Urinary bladder (tissue), 4 donors: ENCODE measurements around the gene SCAF11. TPM values are rescaled to one million over a fixed set of nuclear protein-coding genes. Genes with fewer than 3 reads are reported as not detected.

Source experiments
- DNase-seq: peaks from one replicate; pipeline ENCODE4 v3.0.0-alpha.2; 2015; ENCODE audit errors: extremely low spot score
- H3K27ac ChIP-seq: one replicate; pipeline ENCODE4 v1.5.1; 2013; ENCODE audit warnings: low read depth, mild to moderate bottlenecking, moderate library complexity
- H3K36me3 ChIP-seq: one replicate; pipeline ENCODE4 v1.6.1; 2013; ENCODE audit warnings: mild to moderate bottlenecking, moderate library complexity; ENCODE audit not compliant: insufficient read depth
- H3K4me1 ChIP-seq: one replicate; pipeline ENCODE4 v1.6.1; 2013; ENCODE audit warnings: mild to moderate bottlenecking, moderate library complexity; ENCODE audit not compliant: insufficient read depth
- H3K4me3 ChIP-seq: one replicate; pipeline ENCODE4 v1.5.1; 2013; ENCODE audit warnings: low read depth, low read length
- WGBS: extraction: QIAGEN DNeasy Blood & Tissue Kit; methylation state at CpG from one replicate; pipeline ENCODE4 v1.1.7; 2013; 5-methylcytosine and 5-hydroxymethylcytosine counted together
- polyA plus RNA-seq: library from polyadenylated mRNA; stranded (reverse); fragments of 200-250 nt; gene quantifications from one replicate; pipeline ENCODE4 v1.2.3, GENCODE V29; 2013
- total RNA-seq: library from RNA; depleted of rRNA; stranded (reverse); fragments of >200 nt; gene quantifications from one replicate; pipeline ENCODE4 v1.2.3, GENCODE V29; 2014
- donor health status: healthy with polysubstance abuse.
- donor health status: healthy.

Gene SCAF11
- total and polyA plus RNA-seq, 2 donors, result 31.6 to 214 TPM

GRCh38 chr12:45915405-45915804, 75.0 kb downstream of the SCAF11 start:
- Histone ChIP-seq H3K4me3 (no peak overlapping the region), H3K27ac (no peak overlapping the region), H3K36me3 (peaks cover 2% of the 10 kb centered on the region), H3K4me1 (no peaks in the 10 kb centered on the region)
- WGBS, result 82% methylated on average over 2 of the region's 2 CpGs
- DNase-seq, result no peak

GRCh38 chr12:45914090-45914489, 76.3 kb downstream of the SCAF11 start:
- H3K27ac ChIP-seq, result no peak overlapping the region
- H3K4me3 ChIP-seq, result no peak overlapping the region
- H3K4me1 ChIP-seq, result no peaks in the 10 kb centered on the region
- WGBS, result 52% methylated on average over 1 of the region's 1 CpG
- DNase-seq, result no peak
- H3K36me3 ChIP-seq, result peaks cover 2% of the 10 kb centered on the region

DNA sequence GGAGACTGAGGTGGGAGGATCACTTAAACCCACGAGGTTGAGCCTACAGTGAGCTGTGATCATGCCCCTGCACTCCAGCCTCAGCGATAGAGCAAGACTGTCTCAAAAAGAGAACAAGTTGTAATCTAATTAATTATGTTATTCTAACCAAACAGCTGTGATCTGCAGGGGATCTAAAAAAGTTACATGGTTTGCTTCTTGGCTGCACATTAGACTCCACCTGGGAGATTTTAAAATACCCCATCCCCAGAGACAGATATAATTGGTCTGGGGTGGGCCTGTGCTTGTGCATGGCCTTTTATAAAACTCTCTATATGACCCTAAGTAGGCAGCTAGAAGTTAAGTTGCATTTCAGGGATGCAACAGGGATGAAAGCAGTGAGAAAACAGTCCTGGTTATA, 76.7 kb downstream of the SCAF11 start:
- H3K36me3 ChIP-seq, result peaks cover 2% of the 10 kb centered on the region
- no peak for DNase-seq
- 60% methylated on average over 2 of the region's 2 CpGs for WGBS
- no peak overlapping the region for H3K4me3 ChIP-seq
- no peak overlapping the region for H3K27ac ChIP-seq
- H3K4me1 ChIP-seq, result no peaks in the 10 kb centered on the region

DNA sequence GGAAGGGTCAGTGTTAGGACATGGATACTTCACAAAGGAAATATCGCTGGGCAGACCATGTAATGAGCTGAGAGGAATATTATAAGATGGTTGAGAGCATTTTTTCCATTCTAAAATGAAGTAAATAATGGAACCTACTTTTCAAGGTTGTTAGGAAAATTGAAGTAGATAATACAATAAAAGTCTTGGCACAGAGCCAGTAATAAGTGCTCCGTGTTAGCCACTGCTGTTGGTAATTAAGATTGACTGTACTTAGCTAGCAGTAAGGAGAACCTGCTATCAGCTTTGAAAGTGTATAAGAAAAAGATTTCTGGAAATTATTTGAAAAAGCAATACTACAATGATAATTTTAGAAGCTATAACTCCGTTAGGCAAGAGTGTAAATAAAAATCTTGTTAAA, 77.6 kb downstream of the SCAF11 start:
- Histone ChIP-seq H3K36me3 (no peaks in the 10 kb centered on the region), H3K27ac (no peak overlapping the region), H3K4me3 (no peak overlapping the region), H3K4me1 (no peaks in the 10 kb centered on the region)
- 57% methylated on average over 3 of the region's 3 CpGs for WGBS
- no peak for DNase-seq

- no peak for DNase-seq
- Histone ChIP-seq H3K36me3 (no peaks in the 10 kb centered on the region), H3K4me3 (no peak overlapping the region), H3K4me1 (no peaks in the 10 kb centered on the region), H3K27ac (no peak overlapping the region)
- 38% methylated on average over 4 of the region's 4 CpGs for WGBS
Observed at GRCh38 chr12:45909041-45909713, 81.2 kb downstream of the SCAF11 start.

DNA sequence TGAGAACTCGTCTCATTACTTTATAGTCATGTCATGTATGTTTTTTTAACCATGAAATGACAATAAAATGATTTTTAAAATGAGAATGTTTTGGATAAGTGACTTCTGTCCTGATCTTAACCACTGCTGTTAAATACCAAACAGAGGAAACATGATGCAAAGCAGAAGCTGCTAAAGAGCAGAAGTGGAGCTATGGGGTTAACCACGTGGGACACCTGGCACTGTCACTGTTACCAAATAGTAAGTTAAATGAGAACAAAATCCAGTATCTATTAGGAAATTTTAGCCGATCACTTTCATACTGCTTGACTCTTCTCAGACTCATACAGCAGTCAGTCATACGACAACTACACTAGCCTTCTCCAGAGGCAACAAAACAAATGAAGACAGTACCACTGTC, 82.4 kb downstream of the SCAF11 start:
- DNase-seq, result no peak
- Histone ChIP-seq H3K36me3 (no peaks in the 10 kb centered on the region), H3K27ac (no peak overlapping the region), H3K4me1 (no peaks in the 10 kb centered on the region), H3K4me3 (no peak overlapping the region)
- WGBS, result 79% methylated on average over 4 of the region's 4 CpGs

DNA sequence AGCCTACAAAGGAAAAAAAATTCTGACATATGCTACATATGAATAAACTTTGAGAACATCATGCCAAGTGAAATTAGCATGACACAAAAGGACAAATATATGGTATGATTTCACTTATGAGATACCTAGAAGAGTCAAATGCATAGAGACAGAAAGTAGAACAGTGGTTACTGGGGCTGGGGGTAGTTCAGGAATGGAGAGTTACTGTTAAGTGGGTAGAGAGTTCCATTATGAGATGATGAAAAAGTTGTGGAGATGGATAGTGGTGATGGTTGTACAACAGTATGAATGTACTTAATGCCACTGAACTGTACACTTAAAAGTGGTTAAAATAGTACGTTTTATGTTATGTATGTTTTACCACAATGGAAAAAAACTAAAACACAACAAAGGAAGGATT, 92.3 kb downstream of the SCAF11 start:
- H3K36me3 ChIP-seq, result peaks cover 1% of the 10 kb centered on the region
- WGBS, result 97% methylated on average over 1 of the region's 1 CpG
- DNase-seq, result no peak
- no peak overlapping the region for H3K4me3 ChIP-seq
- no peaks in the 10 kb centered on the region for H3K4me1 ChIP-seq
- no peak overlapping the region for H3K27ac ChIP-seq

DNA sequence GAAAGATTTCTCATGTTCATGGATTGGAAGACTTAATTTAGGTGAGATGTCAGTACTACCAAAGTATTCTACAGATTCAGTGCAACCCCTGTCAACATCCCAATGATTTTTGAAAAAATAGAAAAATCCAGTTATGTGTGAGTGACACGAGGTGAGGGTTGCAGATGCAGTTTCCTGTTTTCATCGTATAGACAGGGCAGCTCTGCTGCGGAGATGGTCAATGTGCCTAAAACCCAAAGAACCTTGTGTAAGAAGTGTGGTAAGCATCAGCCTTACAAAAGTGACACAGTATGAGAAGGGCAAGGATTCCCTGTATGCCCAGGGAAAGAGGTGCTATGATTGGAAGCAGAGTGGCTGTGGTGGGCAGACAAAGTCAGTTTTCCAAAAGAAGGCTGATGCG, 94.4 kb downstream of the SCAF11 start:
- WGBS, result 97% methylated on average over 4 of the region's 4 CpGs
- Histone ChIP-seq H3K4me3 (no peak overlapping the region), H3K4me1 (no peaks in the 10 kb centered on the region), H3K36me3 (peaks cover 3% of the 10 kb centered on the region), H3K27ac (no peak overlapping the region)
- no peak for DNase-seq

- no peak overlapping the region for H3K4me3 ChIP-seq
- H3K4me1 ChIP-seq, result no peaks in the 10 kb centered on the region
- peaks cover 2% of the 10 kb centered on the region for H3K36me3 ChIP-seq
- DNase-seq, result no peak
- WGBS, result 66% methylated on average over 4 of the region's 4 CpGs
- H3K27ac ChIP-seq, result no peak overlapping the region
Observed at GRCh38 chr12:45893240-45893639, 97.1 kb downstream of the SCAF11 start.

GRCh38 chr12:45890276-45890675, 100.1 kb downstream of the SCAF11 start:
- Histone ChIP-seq H3K4me1 (no peaks in the 10 kb centered on the region), H3K36me3 (peaks cover 4% of the 10 kb centered on the region), H3K4me3 (no peak overlapping the region), H3K27ac (no peak overlapping the region)
- WGBS, result 74% methylated on average over 2 of the region's 2 CpGs
- DNase-seq, result no peak

DNA sequence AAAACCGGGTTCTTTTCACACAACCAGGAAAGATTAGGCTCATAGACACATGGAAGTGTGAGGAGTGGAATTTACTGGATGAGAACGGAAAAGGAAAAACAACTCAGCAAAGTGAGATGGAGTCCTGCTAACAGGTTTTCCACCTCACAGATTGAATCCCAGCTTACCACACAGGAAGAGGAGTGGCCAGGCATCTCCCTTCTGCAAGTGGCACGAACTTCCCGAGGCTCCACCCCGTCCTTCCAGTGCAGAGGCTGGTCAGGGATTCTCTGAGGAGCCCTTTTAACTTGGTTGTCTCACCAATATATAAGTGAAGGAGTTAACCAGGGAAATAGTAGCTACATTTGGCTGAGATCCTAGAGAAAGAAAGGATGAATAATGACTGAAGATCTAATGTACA, 102.8 kb downstream of the SCAF11 start:
- DNase-seq, result no peak
- H3K27ac ChIP-seq, result no peak overlapping the region
- no peaks in the 10 kb centered on the region for H3K4me1 ChIP-seq
- H3K4me3 ChIP-seq, result no peak overlapping the region
- 91% methylated on average over 5 of the region's 5 CpGs for WGBS
- H3K36me3 ChIP-seq, result peaks cover 4% of the 10 kb centered on the region

GRCh38 chr12:45886685-45887084, 103.7 kb downstream of the SCAF11 start:
- H3K27ac ChIP-seq, result no peak overlapping the region
- no peak overlapping the region for H3K4me3 ChIP-seq
- peaks cover 2% of the 10 kb centered on the region for H3K36me3 ChIP-seq
- H3K4me1 ChIP-seq, result no peaks in the 10 kb centered on the region
- DNase-seq, result no peak
- 100% methylated on average over 1 of the region's 1 CpG for WGBS

DNA sequence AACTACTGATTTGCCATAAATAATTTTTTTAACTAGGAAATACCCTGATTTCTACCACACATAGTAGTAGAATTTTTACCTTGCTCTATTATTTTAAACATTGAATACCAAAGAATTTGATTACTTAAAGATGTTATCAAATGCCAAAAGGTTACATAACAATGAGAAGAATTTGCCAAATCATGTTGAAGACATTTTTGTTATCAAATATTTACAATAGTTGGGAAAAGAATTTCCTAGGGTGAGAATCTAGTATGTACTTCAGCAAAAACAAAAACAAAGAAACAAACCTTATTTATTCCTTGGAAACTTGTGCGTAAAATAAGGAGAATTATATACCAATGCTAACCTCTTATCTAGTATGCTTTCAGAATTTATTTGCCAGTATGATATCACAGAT, 107.2 kb downstream of the SCAF11 start:
- H3K27ac ChIP-seq, result no peak overlapping the region
- H3K4me3 ChIP-seq, result no peak overlapping the region
- H3K36me3 ChIP-seq, result peaks cover 2% of the 10 kb centered on the region
- no peak for DNase-seq
- no peaks in the 10 kb centered on the region for H3K4me1 ChIP-seq
- WGBS, result 98% methylated on average over 1 of the region's 1 CpG

- WGBS, result 73% methylated on average over 2 of the region's 2 CpGs
Observed at GRCh38 chr12:45880533-45880932, 109.8 kb downstream of the SCAF11 start.

More at GRCh38 chr12:45880533-45880932, 109.8 kb downstream of the SCAF11 start:
- Histone ChIP-seq H3K27ac (no peak overlapping the region), H3K36me3 (peaks cover 2% of the 10 kb centered on the region), H3K4me3 (no peak overlapping the region), H3K4me1 (no peaks in the 10 kb centered on the region)
- no peak for DNase-seq
